ENCODE results near the gene SPANXN3. TPM values are rescaled to one million over a fixed set of nuclear protein-coding genes. Genes with fewer than 3 reads are reported as not detected.

SPANXN3 gene
- total and polyA plus RNA-seq, 10 donors, result not detected

GRCh38 chrX:143476751-143477150 is 40.5 kb downstream of the SPANXN3 start:
- TF ChIP-seq POLR2A (IDR thresholded peaks at IDR 0.05), result no peak
- TF ChIP-seq POLR2AphosphoS5 (IDR thresholded peaks at IDR 0.05), result no peak
- no peak for TF ChIP-seq CTCF (IDR thresholded peaks at IDR 0.05 in 8 of 11, conservative IDR thresholded peaks at IDR 0.05 in 3 of 11)
- Histone ChIP-seq H3K4me3 (no peak overlapping the region), H3K9me3 (no peaks in the 10 kb centered on the region), H3K27me3 (replicated peaks in 1 of 7) (no peaks in the 10 kb centered on the region), H3K36me3 (no peaks in the 10 kb centered on the region), H3K4me1 (no peaks in the 10 kb centered on the region), H3K27ac (no peak overlapping the region)
- 46 to 80% (median 65%) methylated on average over 1 to 4 of the region's 4 CpGs for WGBS, 5 donors
- no peak for DNase-seq
- intact Hi-C loops (cut with DNase I; ENCODE audit: low total_unique reads), result no loop called here

- no peaks in the 10 kb centered on the region for H3K4me1 ChIP-seq
- H3K4me3 ChIP-seq, result no peak overlapping the region
- no peak overlapping the region for H3K27ac ChIP-seq
- 60 to 87% (median 68%) methylated on average over 1 of the region's 1 CpG for WGBS, 5 donors
- intact Hi-C loops (cut with DNase I; ENCODE audit: low total_unique reads), result no loop called here
- peaks cover 0 to 9% (median 0%) of the 10 kb centered on the region in 8 donors for H3K9me3 ChIP-seq
- DNase-seq, result no peak
- TF ChIP-seq POLR2AphosphoS5 (IDR thresholded peaks at IDR 0.05), result no peak
- TF ChIP-seq POLR2A (IDR thresholded peaks at IDR 0.05), result no peak
- no peak for TF ChIP-seq CTCF (IDR thresholded peaks at IDR 0.05 in 8 of 11, conservative IDR thresholded peaks at IDR 0.05 in 3 of 11)
- no peaks in the 10 kb centered on the region for H3K36me3 ChIP-seq
- H3K27me3 ChIP-seq (replicated peaks in 1 of 7), result no peaks in the 10 kb centered on the region
Measured at GRCh38 chrX:143472347-143472938, 44.8 kb downstream of the SPANXN3 start.

GRCh38 chrX:143466130-143466529 is 51.1 kb downstream of the SPANXN3 start:
- H3K4me1 ChIP-seq, result no peaks in the 10 kb centered on the region
- H3K9me3 ChIP-seq, result peaks cover 0 to 9% (median 0%) of the 10 kb centered on the region in 8 donors
- intact Hi-C loops (cut with DNase I; ENCODE audit: low total_unique reads), result no loop called here
- H3K27ac ChIP-seq, result no peak overlapping the region
- TF ChIP-seq CTCF (IDR thresholded peaks at IDR 0.05 in 8 of 11, conservative IDR thresholded peaks at IDR 0.05 in 3 of 11), result no peak
- TF ChIP-seq POLR2AphosphoS5 (IDR thresholded peaks at IDR 0.05), result no peak
- TF ChIP-seq POLR2A (IDR thresholded peaks at IDR 0.05), result no peak
- H3K36me3 ChIP-seq, result no peaks in the 10 kb centered on the region
- H3K4me3 ChIP-seq, result no peak overlapping the region
- DNase-seq, result no peak
- WGBS, 5 donors, result 58 to 94% (median 78%) methylated on average over 1 of the region's 1 CpG
- H3K27me3 ChIP-seq (replicated peaks in 1 of 7), result no peaks in the 10 kb centered on the region

- no peaks in the 10 kb centered on the region for H3K27me3 ChIP-seq (replicated peaks in 1 of 7)
- H3K27ac ChIP-seq, result no peak overlapping the region
- no peaks in the 10 kb centered on the region for H3K36me3 ChIP-seq
- H3K9me3 ChIP-seq, result peaks cover 0 to 3% (median 0%) of the 10 kb centered on the region in 8 donors
- H3K4me3 ChIP-seq, result no peak overlapping the region
- no peak for DNase-seq
- 71 to 84% (median 83%) methylated on average over 10 of the region's 10 CpGs for WGBS, 5 donors
- H3K4me1 ChIP-seq, result no peaks in the 10 kb centered on the region
- TF ChIP-seq POLR2AphosphoS5 (IDR thresholded peaks at IDR 0.05) (no peak), CTCF (IDR thresholded peaks at IDR 0.05 in 8 of 11, conservative IDR thresholded peaks at IDR 0.05 in 3 of 11) (no peak), POLR2A (IDR thresholded peaks at IDR 0.05) (no peak)
- intact Hi-C loops (cut with DNase I; ENCODE audit: low total_unique reads), result no loop called here
Measured at GRCh38 chrX:143462696-143463095, 54.6 kb downstream of the SPANXN3 start.

All from spleen (tissue), 11 donors.